ENCODE data around the gene PLEKHG4B. TPM values are rescaled to one million over a fixed set of nuclear protein-coding genes. Genes with fewer than 3 reads are reported as not detected.
"Not testable (repeated sequence)": the region's sequence is repeated elsewhere in the genome, so short reads cannot be mapped to it uniquely, and the experiment has no call there.

PLEKHG4B gene
- total RNA-seq, 3 donors from 2014 or later = 0.03 to 0.37 (median 0.05) TPM

DNA sequence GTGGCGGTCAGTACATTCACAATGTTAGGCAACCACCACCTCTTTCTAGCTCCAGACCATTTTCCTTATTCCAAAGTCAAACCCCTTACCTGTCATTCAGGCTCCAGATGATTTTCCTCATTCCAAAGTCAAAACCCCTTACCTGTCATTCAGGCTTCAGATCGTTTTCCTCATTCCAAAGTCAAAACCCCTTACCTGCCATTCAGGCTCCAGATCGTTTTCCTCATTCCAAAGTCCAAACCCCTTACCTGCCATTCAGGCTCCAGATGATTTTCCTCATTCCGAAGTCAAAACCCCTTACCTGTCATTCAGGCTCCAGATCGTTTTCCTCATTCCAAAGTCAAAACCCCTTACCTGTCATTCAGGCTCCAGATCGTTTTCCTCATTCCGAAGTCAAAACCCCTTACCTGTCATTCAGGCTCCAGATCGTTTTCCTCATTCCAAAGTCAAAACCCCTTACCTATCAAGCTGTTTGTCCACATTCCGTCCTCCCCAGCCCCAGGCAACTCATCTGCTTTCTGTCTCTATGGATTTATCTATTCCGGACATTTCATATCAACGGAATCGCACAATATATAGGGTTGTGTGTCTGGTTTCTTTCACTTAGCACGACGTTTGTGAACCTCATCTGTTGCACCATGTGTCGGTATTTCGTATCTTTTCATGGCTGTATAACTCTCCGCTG is 5.2 kb downstream of the PLEKHG4B start:
- no peak for ATAC-seq
- H3K27me3 Mint-ChIP-seq (ENCODE audit: low read depth) = peaks cover 50% of the 10 kb centered on the region
- no peak overlapping the region for H3K4me3 Mint-ChIP-seq
- no peaks in the 10 kb centered on the region for H3K9me3 Mint-ChIP-seq
- DNase-seq = no peak
- H3K4me1 Mint-ChIP-seq (ENCODE audit: low read depth) = no peaks in the 10 kb centered on the region
- H3K36me3 Mint-ChIP-seq (ENCODE audit: insufficient read depth) = no peaks in the 10 kb centered on the region

GRCh38 chr5:99815-100214 is 7.8 kb downstream of the PLEKHG4B start:
- Mint-ChIP-seq H3K4me3 (no peak overlapping the region), H3K9me3 (no peaks in the 10 kb centered on the region), H3K4me1 (ENCODE audit: low read depth) (no peaks in the 10 kb centered on the region), H3K36me3 (ENCODE audit: insufficient read depth) (no peaks in the 10 kb centered on the region), H3K27me3 (ENCODE audit: low read depth) (peaks cover 35% of the 10 kb centered on the region)
- ATAC-seq (no peak), DNase-seq (no peak)

DNA sequence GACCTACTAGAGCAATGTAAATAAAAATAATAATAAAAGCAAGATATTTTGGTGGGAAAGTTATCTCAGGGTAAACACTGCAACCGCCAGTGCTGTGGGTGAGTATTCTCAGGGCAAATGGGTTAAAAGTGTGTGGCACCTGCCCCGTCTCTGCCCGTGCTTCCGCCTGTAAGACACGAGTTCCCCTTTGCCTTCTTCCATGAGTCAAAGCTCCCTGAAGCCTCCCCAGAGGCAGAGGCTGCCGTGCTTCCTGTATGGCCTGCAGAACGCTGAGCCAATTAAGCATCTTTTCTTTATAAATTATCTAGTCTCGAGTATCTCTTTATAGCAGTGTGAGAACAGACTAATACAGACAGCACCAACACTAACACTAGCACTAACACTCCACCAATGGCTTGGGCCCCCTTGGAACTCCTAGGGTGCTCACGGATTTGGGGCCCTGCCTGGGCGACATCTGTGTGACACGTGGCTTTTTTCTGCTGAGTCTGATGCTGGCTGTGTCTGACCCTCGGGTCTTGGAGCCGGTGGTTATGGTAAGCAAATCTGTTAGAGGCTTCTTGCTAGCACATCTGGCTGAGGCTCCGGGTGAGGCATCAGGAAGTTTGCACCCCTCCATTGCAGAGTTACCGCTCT is 10.6 kb downstream of the PLEKHG4B start:
- DNase-seq (no peak), ATAC-seq (no peak)
- peaks cover 22% of the 10 kb centered on the region for H3K27me3 Mint-ChIP-seq (ENCODE audit: low read depth)
- H3K4me1 Mint-ChIP-seq (ENCODE audit: low read depth) = no peaks in the 10 kb centered on the region
- H3K4me3 Mint-ChIP-seq = no peak overlapping the region
- H3K9me3 Mint-ChIP-seq = no peaks in the 10 kb centered on the region
- no peaks in the 10 kb centered on the region for H3K36me3 Mint-ChIP-seq (ENCODE audit: insufficient read depth)

GRCh38 chr5:104106-104505 is 12.1 kb downstream of the PLEKHG4B start:
- not testable (repeated sequence) for H3K4me1 Mint-ChIP-seq (ENCODE audit: low read depth); H3K4me3 Mint-ChIP-seq; DNase-seq; ATAC-seq; H3K9me3 Mint-ChIP-seq; H3K36me3 Mint-ChIP-seq (ENCODE audit: insufficient read depth)
- H3K27me3 Mint-ChIP-seq (ENCODE audit: low read depth) = peaks cover 21% of the 10 kb centered on the region

DNA sequence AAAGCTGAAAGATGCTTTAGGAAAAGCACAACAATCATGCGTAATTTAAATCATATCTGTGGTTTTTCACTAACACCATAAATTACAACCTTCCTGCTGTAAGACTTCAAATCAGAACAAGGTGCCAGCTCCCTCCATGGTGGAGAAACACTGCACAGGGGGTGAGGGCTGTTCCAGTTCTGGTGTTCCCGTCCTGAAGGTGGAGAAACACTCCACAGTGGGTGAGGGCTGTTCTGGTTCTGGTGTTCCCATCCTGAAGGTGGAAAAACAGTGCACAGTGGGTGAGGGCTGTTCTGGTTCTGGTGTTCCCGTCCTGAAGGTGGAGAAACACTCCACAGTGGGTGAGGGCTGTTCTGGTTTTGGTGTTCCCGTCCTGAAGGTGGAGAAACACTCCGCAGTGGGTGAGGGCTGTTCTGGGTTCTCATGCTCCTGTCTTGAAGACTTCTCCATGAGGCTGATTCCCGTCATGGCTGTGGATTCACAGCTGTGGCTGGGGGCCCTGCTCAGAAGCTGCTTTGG is 12.9 kb downstream of the PLEKHG4B start:
- no peak overlapping the region for H3K4me3 Mint-ChIP-seq
- no peaks in the 10 kb centered on the region for H3K36me3 Mint-ChIP-seq (ENCODE audit: insufficient read depth)
- H3K9me3 Mint-ChIP-seq = no peaks in the 10 kb centered on the region
- no peaks in the 10 kb centered on the region for H3K4me1 Mint-ChIP-seq (ENCODE audit: low read depth)
- no peak for ATAC-seq
- H3K27me3 Mint-ChIP-seq (ENCODE audit: low read depth) = peaks cover 14% of the 10 kb centered on the region
- no peak for DNase-seq

- no peak overlapping the region for H3K4me3 Mint-ChIP-seq
- ATAC-seq (no peak), DNase-seq (no peak)
- peaks cover 13% of the 10 kb centered on the region for H3K27me3 Mint-ChIP-seq (ENCODE audit: low read depth)
- no peaks in the 10 kb centered on the region for H3K4me1 Mint-ChIP-seq (ENCODE audit: low read depth)
- no peaks in the 10 kb centered on the region for H3K36me3 Mint-ChIP-seq (ENCODE audit: insufficient read depth)
- H3K9me3 Mint-ChIP-seq = no peaks in the 10 kb centered on the region
These were observed 13.6 kb downstream of the PLEKHG4B start for GRCh38 chr5:105504-106070.

- ATAC-seq (no peak), DNase-seq (no peak)
- Mint-ChIP-seq H3K4me1 (ENCODE audit: low read depth) (no peaks in the 10 kb centered on the region), H3K9me3 (no peaks in the 10 kb centered on the region), H3K36me3 (ENCODE audit: insufficient read depth) (no peaks in the 10 kb centered on the region), H3K4me3 (no peak overlapping the region), H3K27me3 (ENCODE audit: low read depth) (peaks cover 13% of the 10 kb centered on the region)
These were observed 14.6 kb downstream of the PLEKHG4B start for GRCh38 chr5:106587-106986.

- H3K4me3 Mint-ChIP-seq = no peak overlapping the region
- H3K27me3 Mint-ChIP-seq (ENCODE audit: low read depth) = peaks cover 13% of the 10 kb centered on the region
- no peaks in the 10 kb centered on the region for H3K9me3 Mint-ChIP-seq
- no peak for DNase-seq
- H3K36me3 Mint-ChIP-seq (ENCODE audit: insufficient read depth) = no peaks in the 10 kb centered on the region
- no peak for ATAC-seq
- H3K4me1 Mint-ChIP-seq (ENCODE audit: low read depth) = no peaks in the 10 kb centered on the region
These were observed 15.6 kb downstream of the PLEKHG4B start for GRCh38 chr5:107526-107925.

DNA sequence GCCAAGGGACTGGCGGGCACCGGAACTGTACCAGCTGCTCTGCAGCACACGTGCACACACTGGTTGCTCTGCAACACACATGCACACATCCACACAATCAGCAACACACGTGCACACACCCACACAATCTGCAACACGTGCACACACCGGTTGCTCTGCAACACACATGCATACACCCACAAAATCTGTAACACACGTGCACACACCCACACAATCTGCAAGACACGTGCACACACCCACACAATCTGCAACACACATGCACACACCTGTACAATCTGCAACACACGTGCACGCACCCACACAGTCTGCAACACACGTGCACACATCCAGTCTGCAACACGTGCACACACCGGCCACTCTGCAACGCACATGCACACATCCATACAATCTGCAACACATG is 17.9 kb downstream of the PLEKHG4B start:
- no peak for ATAC-seq
- peaks cover 12% of the 10 kb centered on the region for H3K27me3 Mint-ChIP-seq (ENCODE audit: low read depth)
- no peaks in the 10 kb centered on the region for H3K36me3 Mint-ChIP-seq (ENCODE audit: insufficient read depth)
- no peaks in the 10 kb centered on the region for H3K4me1 Mint-ChIP-seq (ENCODE audit: low read depth)
- H3K4me3 Mint-ChIP-seq = no peak overlapping the region
- no peak for DNase-seq
- no peaks in the 10 kb centered on the region for H3K9me3 Mint-ChIP-seq

DNA sequence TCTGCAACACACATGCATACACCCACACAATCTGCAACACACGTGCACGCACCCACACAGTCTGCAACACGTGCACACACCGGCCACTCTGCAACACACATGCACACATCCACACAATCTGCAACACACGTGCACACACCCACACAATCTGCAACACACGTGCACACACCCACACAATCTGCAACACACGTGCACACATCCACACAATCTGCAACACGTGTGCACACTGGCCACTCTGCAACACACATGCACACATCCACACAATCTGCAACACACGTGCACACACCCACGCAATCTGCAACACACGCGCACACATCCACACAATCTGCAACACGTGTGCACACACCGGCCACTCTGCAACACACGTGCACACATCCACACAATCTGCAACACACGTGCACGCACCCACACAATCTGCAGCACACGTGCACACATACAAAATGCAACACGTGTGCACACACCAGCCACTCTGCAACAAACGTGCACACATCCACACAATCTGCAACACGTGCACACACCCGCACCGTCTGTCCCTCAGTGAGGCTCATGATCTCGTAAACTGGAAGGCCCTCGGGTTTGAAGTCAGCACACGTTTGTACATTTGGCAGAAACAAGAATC is 18.4 kb downstream of the PLEKHG4B start:
- DNase-seq = no peak
- ATAC-seq = no peak
- H3K4me3 Mint-ChIP-seq = no peak overlapping the region
- H3K27me3 Mint-ChIP-seq (ENCODE audit: low read depth) = peaks cover 13% of the 10 kb centered on the region
- no peaks in the 10 kb centered on the region for H3K36me3 Mint-ChIP-seq (ENCODE audit: insufficient read depth)
- no peaks in the 10 kb centered on the region for H3K4me1 Mint-ChIP-seq (ENCODE audit: low read depth)
- H3K9me3 Mint-ChIP-seq = no peaks in the 10 kb centered on the region

- Mint-ChIP-seq H3K9me3 (no peaks in the 10 kb centered on the region), H3K27me3 (ENCODE audit: low read depth) (peaks cover 13% of the 10 kb centered on the region), H3K4me3 (no peak overlapping the region), H3K4me1 (ENCODE audit: low read depth) (no peaks in the 10 kb centered on the region), H3K36me3 (ENCODE audit: insufficient read depth) (no peaks in the 10 kb centered on the region)
- DNase-seq (no peak), ATAC-seq (no peak)
These were observed 19.2 kb downstream of the PLEKHG4B start for GRCh38 chr5:111171-111570.

- no peak for ATAC-seq
- Mint-ChIP-seq H3K4me3 (no peak overlapping the region), H3K4me1 (ENCODE audit: low read depth) (no peaks in the 10 kb centered on the region), H3K36me3 (ENCODE audit: insufficient read depth) (no peaks in the 10 kb centered on the region), H3K9me3 (peaks cover 15% of the 10 kb centered on the region), H3K27me3 (ENCODE audit: low read depth) (peaks cover 27% of the 10 kb centered on the region)
- DNase-seq = no peak
These were observed 27.6 kb downstream of the PLEKHG4B start for GRCh38 chr5:119486-120097.

GRCh38 chr5:121432-121831 is 29.5 kb downstream of the PLEKHG4B start:
- Mint-ChIP-seq H3K4me3 (no peak overlapping the region), H3K27me3 (ENCODE audit: low read depth) (peaks cover 29% of the 10 kb centered on the region), H3K36me3 (ENCODE audit: insufficient read depth) (no peaks in the 10 kb centered on the region), H3K9me3 (peaks cover 23% of the 10 kb centered on the region), H3K4me1 (ENCODE audit: low read depth) (no peaks in the 10 kb centered on the region)
- DNase-seq (no peak), ATAC-seq (no peak)

- H3K4me3 Mint-ChIP-seq = no peak overlapping the region
- H3K36me3 Mint-ChIP-seq (ENCODE audit: insufficient read depth) = no peaks in the 10 kb centered on the region
- H3K4me1 Mint-ChIP-seq (ENCODE audit: low read depth) = no peaks in the 10 kb centered on the region
- H3K27me3 Mint-ChIP-seq (ENCODE audit: low read depth) = peaks cover 23% of the 10 kb centered on the region
- DNase-seq (no peak), ATAC-seq (no peak)
- peaks cover 26% of the 10 kb centered on the region for H3K9me3 Mint-ChIP-seq
These were observed 33.8 kb downstream of the PLEKHG4B start for GRCh38 chr5:125815-126214.

Measured in activated T-cell treated with anti-CD3 and anti-CD28 coated beads, Interleukin-2, amount 50 U/mL, for 4 hours (primary cell).